HG03521 (cell line): ENCODE measurements around the gene RABL2A.
"Not testable (repeated sequence)": the region's sequence is repeated elsewhere in the genome, so short reads cannot be mapped to it uniquely, and the experiment has no call there.

Source experiments
- ATAC-seq: cut with Tn5 transposase; IDR thresholded peaks from one replicate; pipeline ENCODE4 v1.9.1; 2021; ENCODE audit warnings: mild to moderate bottlenecking, moderate library complexity; ENCODE audit not compliant: unreplicated experiment

The RABL2A gene

DNA sequence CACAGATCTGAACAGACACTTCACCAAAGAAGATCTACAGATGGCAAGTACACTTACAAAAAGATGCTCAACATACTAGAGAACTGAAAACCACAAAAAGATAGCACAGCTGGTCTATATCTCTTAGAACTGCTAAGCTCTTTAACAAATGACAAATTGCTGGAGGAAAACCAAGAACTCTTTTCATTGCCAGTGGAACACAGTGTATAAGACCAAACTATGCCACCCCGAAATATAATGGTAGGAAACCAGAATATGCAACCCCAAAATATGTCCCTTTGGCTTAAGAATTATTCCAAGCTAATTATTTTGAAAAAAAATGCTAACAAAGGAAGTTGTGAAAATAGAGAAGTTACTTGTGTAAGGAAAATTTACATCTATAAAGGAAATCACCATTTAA, 21.0 kb upstream of the RABL2A start:
- ATAC-seq = not testable (repeated sequence)

DNA sequence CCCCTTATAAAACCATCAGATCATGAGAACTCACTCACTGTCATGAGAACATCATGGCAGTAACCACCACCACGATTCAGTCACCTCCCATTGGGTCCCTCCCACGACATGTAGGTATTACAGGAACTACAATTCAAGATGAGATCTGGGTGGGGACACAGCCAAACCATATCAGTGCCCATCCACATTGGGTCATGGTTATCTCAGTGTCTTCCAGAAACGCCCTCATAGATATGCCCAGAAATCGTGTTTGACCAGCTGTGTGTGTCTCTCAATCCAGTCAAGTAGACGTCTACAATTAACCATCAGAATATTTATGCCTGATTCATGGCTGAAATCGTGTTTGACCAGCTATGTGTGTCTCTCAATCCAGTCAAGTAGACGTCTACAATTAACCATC, 17.2 kb upstream of the RABL2A start:
- ATAC-seq = not testable (repeated sequence)

- not testable (repeated sequence) for ATAC-seq
Observed at GRCh38 chr2:113621002-113621401, 6.1 kb upstream of the RABL2A start.

GRCh38 chr2:113625906-113626305, 1.2 kb upstream of the RABL2A start:
- not testable (repeated sequence) for ATAC-seq

DNA sequence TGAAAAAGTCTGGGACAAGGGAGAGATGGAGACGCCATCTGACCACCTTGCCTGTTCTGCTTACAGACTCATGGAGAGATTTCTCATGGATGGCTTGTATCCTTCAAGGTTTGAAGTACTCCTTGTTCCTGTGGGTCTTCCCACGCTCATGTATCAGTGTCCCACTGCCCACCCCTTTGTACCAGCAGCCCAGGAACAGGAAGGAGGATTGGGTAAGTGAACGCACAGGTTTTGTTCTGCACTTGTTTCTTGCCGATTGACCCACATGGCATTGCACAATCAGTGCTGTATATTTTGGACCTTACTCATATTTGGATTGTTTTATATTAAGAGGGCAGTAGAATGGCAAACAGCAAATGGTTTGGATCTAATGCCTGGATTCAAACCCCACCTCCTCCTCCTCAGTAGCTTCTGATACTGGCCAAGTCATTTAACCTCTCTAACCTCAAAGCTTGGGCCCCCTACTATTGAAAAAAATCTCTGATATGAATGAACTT, 5.8 kb downstream of the RABL2A start:
- not testable (repeated sequence) for ATAC-seq

GRCh38 chr2:113635358-113635757, 8.3 kb downstream of the RABL2A start:
- ATAC-seq = not testable (repeated sequence)

DNA sequence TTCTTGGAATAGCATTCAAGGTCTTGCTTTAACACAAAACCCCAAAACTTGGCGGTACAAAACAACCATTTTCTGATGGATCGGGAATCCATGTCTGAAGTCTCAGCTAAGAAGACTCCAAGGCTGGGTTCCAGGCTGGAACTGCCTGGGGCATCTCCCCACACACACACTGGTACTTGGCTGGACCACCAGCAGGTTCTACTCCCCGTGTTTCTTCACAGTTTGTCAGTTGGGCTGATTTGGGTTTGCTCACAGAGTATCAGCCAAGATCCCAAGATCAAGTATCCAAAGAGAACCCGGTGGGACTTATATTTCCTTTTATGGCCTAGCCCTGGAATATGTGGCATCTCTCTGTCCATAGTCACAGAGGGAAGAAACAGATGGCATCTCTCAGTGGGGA, 9.2 kb downstream of the RABL2A start:
- not testable (repeated sequence) for ATAC-seq

DNA sequence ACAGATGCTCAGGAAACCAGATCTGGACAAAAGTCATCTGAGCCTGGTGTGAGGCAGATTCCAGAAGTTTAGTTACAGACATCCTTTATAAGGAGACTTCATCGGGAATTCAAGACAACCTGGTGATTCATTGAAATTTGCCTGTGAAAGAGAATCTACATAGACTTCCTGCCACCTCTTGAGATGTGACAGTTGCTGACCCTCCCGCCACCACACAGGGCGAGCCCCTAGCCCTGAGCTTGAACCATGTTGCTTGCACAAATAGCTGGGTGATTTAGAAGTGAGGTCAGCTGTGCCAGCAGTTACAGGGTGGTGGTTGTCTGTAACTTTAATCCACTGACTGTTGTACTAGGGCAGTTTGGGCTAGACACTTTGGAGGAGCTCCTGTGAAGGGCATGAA, 11.0 kb downstream of the RABL2A start:
- ATAC-seq = not testable (repeated sequence)

DNA sequence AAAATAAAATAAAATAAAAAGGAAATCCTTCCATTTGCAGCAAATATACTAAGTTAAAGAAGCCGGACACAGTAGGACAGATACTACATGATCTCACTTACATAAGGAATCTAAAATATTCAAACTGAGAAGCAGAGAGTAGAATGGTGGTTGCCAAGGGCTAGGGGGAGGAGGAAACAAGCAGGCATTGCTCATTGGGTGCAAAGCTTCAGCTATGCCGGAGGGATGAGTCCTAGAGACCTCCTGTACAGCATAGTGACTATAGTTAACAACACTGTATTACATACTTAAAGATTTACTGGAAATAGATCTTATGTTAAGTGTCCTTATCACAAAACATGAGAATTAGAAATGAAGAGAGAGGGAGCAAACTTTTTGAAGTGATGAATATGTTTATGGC, 19.2 kb downstream of the RABL2A start:
- not testable (repeated sequence) for ATAC-seq

DNA sequence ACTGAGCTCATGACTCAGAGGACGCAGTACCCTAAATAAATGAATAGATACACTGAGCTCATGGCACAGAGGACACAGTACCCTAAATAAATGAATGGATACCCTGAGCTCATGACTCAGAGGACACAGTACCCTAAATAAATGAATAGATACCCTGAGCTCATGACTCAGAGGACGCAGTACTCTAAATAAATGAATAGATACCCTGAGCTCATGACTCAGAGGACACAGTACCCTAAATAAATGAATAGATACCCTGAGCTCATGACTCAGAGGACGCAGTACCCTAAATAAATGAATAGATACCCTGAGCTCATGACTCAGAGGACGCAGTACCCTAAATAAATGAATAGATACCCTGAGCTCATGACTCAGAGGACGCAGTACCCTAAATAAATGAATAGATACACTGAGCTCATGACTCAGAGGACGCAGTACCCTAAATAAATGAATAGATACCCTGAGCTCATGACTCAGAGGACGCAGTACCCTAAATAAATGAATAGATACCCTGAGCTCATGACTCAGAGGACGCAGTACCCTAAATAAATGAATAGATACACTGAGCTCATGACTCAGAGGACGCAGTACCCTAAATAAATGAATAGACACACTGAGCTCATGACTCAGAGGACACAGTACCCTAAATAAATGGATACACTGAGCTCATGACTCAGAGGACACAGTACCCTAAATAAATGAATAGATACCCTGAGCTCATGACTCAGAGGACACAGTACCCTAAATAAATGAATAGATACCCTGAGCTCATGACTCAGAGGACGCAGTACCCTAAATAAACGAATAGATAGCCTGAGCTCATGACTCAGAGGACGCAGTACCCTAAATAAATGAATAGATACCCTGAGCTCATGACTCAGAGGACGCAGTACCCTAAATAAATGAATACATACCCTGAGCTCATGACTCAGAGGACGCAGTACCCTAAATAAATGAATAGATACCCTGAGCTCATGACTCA, 24.1 kb downstream of the RABL2A start:
- not testable (repeated sequence) for ATAC-seq

DNA sequence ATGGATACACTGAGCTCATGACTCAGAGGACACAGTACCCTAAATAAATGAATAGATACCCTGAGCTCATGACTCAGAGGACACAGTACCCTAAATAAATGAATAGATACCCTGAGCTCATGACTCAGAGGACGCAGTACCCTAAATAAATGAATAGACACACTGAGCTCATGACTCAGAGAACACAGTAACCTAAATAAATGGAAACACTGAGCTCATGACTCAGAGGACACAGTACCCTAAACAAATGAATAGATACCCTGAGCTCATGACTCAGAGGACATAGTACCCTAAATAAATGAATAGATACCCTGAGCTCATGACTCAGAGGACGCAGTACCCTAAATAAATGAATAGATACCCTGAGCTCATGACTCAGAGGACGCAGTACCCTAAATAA, 25.5 kb downstream of the RABL2A start:
- not testable (repeated sequence) for ATAC-seq

DNA sequence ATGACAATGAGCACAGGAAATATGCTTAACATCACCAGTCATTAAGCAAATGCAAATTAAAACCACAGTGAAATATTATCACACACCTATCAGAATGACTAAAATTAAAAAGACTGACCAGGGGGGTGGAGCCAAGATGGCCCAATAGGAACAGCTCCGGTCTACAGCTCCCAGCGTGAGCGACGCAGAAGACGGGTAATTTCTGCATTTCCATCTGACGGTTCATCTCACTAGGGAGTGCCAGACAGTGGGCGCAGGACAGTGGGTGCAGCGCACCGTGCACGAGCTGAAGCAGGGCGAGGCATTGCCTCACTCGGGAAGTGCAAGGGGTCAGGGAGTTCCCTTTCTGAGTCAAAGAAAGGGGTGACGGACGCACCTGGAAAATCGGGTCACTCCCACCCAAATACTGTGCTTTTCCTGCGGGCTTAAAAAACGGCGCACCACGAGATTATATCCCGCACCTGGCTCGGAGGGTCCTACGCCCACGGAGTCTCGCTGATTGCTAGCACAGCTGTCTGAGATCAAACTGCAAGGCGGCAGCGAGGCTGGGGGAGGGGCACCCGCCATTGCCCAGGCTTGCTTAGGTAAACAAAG, 29.1 kb downstream of the RABL2A start:
- not testable (repeated sequence) for ATAC-seq

DNA sequence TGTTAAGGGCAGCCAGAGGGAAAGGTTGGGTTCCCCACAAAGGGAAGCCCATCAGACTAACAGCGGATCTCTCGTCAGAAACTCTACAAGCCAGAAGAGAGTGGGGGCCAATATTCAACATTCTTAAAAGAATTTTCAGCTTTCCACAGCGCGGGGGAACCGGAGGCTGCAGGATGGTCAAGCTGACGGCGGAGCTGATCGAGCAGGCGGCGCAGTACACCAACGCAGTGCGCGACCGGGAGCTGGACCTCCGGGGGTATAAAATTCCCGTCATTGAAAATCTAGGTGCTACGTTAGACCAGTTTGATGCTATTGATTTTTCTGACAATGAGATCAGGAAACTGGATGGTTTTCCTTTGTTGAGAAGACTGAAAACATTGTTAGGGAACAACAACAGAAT, 30.7 kb downstream of the RABL2A start:
- not testable (repeated sequence) for ATAC-seq

GRCh38 chr2:113663285-113664060, 36.4 kb downstream of the RABL2A start:
- not testable (repeated sequence) for ATAC-seq

DNA sequence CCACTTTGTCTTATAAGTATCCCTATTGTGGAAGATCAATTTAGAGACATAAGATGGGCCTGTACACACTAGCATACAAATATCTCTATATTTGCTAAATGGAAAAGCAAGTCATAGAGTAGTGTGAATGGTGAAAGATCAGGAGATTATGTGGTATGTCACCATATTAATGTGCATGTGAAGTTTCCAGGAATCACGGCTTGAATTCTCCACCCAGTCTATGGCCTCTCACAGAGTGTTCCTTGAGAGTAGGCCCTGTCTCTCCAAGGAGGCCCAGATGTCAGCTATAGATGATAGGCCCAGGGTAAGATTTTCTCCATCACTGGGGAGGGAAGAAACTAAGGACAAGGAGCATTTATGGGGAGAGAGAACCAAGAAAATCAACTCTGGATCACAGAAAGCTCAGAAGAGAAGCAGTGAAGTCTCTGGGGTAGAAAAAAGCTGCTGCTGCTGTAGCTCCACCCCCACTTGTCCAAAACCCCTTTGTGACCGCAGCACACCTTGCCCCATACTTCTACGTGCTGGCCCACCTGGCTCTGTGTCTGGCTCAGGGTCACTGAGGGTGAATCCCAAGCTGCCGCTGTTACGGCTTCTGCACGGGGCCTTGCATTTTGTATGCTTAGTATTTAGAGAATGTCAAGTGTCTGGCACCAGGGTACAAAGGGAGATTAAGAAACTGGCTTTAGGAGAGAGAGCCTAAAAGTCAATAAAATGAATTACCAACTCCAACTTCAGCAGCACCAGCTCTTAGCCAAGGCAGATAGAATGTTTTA, 37.9 kb downstream of the RABL2A start:
- ATAC-seq = not testable (repeated sequence)

DNA sequence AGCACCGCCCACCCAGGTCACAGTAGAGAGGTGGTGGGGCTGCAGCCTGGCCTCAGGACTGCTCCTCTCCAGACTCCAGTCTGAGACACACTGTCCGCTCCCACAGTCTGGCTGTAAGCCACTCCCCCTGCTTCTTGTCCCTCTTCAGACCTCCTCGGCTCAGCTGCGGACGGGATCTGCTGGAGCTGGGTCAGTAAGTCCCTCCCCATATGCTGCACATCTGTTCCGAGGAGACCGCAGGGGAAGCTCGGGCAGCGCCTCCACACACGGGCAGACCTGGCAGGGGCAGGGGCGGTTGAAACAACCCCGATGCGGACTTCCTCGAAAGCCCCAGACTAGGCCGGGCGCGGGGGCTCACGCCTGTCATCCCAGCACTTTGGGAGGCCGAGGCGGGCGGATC, 41.9 kb downstream of the RABL2A start:
- ATAC-seq = not testable (repeated sequence)

- ATAC-seq = no peak
Observed at GRCh38 chr2:113672326-113672932, 45.4 kb downstream of the RABL2A start.

DNA sequence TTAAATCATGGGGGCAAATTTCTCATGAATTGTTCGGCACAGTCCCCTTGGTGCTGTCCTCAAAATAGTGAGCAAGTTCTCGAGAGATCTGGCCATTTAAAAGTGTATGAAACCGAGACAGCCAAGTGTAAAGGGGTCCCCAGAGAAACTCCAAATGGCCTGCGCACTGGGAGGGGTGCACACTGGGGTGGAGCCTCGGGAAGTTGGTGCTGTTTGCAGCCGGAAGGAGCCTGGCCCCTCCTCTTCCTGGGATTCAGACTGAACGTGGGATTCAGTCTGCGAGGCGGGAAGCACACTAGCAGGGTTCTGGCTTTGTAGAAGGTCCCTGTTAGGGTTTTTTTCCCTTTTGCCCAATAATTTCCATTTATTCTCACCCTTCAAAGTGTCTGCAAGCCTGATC, 48.8 kb downstream of the RABL2A start:
- ATAC-seq = no peak

DNA sequence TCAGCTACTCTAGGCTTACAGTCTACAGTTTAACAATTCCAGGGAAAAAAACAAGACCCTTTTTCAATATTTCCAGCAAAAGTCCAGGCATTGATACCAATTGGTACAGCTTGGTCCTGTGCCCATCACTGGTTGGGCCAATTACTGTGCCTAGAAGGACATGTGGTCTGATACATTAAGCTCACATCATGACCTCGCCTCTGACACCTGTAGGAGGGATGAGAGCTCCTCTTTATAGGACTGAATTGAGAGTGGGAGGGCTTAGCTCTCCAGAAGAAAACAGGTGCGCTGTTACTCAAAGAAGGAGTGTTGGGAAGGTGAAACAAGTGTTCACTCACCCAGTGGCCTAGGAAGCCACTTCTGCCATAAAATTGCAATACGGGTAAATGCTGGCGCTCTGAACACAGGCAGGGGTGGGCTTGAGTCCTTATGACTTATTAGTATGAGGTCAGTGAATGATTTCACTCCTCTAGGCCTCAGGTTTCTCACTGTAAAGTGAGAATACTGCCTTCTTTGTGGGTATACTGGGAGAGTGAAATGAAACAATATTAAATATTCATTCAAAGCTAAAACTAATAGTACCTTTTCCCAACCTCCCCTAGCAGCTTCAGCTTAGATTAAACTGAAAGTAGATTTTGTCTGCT, 49.7 kb downstream of the RABL2A start:
- ATAC-seq = no peak
